ENCODE data around the gene KAT8. TPM values are rescaled to one million over a fixed set of nuclear protein-coding genes. Genes with fewer than 3 reads are reported as not detected.

The KAT8 gene
- total RNA-seq, 1 donor from 2014 or later = 49.7 TPM

GRCh38 chr16:31090540-31090939, 26.9 kb upstream of the KAT8 start:
- no peak for DNase-seq (ENCODE audit: low spot score)
- peaks cover 8% of the 10 kb centered on the region for H3K36me3 Mint-ChIP-seq (ENCODE audit: low read depth, unreplicated experiment)
- TF ChIP-seq CTCF (IDR thresholded peaks at IDR 0.05; ENCODE audit: unreplicated experiment) = no peak
- H3K27me3 Mint-ChIP-seq (ENCODE audit: unreplicated experiment) = peaks cover 31% of the 10 kb centered on the region
- peaks cover 8% of the 10 kb centered on the region for H3K4me1 Mint-ChIP-seq (ENCODE audit: unreplicated experiment)
- H3K27ac Mint-ChIP-seq (ENCODE audit: unreplicated experiment) = no peak overlapping the region
- H3K9me3 Mint-ChIP-seq (ENCODE audit: unreplicated experiment) = no peaks in the 10 kb centered on the region
- H3K4me3 Mint-ChIP-seq (ENCODE audit: unreplicated experiment) = peak overlapping the region; percentile 69

GRCh38 chr16:31092330-31092729, 25.1 kb upstream of the KAT8 start:
- peak overlapping the region; percentile 57 for H3K27ac Mint-ChIP-seq (ENCODE audit: unreplicated experiment)
- H3K4me1 Mint-ChIP-seq (ENCODE audit: unreplicated experiment) = peaks cover 11% of the 10 kb centered on the region
- H3K36me3 Mint-ChIP-seq (ENCODE audit: low read depth, unreplicated experiment) = peaks cover 10% of the 10 kb centered on the region
- TF ChIP-seq CTCF (IDR thresholded peaks at IDR 0.05; ENCODE audit: unreplicated experiment) = no peak
- H3K4me3 Mint-ChIP-seq (ENCODE audit: unreplicated experiment) = peak overlapping the region; percentile 37
- no peaks in the 10 kb centered on the region for H3K9me3 Mint-ChIP-seq (ENCODE audit: unreplicated experiment)
- DNase-seq (ENCODE audit: low spot score) = no peak
- H3K27me3 Mint-ChIP-seq (ENCODE audit: unreplicated experiment) = peaks cover 28% of the 10 kb centered on the region

GRCh38 chr16:31093132-31093703, 24.2 kb upstream of the KAT8 start:
- Mint-ChIP-seq H3K4me1 (ENCODE audit: unreplicated experiment) (peaks cover 11% of the 10 kb centered on the region), H3K27ac (ENCODE audit: unreplicated experiment) (no peak overlapping the region)
- DNase-seq (ENCODE audit: low spot score) = no peak

GRCh38 chr16:31094088-31094423, 23.4 kb upstream of the KAT8 start:
- Mint-ChIP-seq H3K27ac (ENCODE audit: unreplicated experiment) (peak overlapping the region; percentile 21), H3K9me3 (ENCODE audit: unreplicated experiment) (no peaks in the 10 kb centered on the region), H3K4me3 (ENCODE audit: unreplicated experiment) (peak overlapping the region; percentile 94), H3K27me3 (ENCODE audit: unreplicated experiment) (peaks cover 26% of the 10 kb centered on the region), H3K4me1 (ENCODE audit: unreplicated experiment) (peaks cover 11% of the 10 kb centered on the region), H3K36me3 (ENCODE audit: low read depth, unreplicated experiment) (peaks cover 10% of the 10 kb centered on the region)
- no peak for TF ChIP-seq CTCF (IDR thresholded peaks at IDR 0.05; ENCODE audit: unreplicated experiment)
- no peak for DNase-seq (ENCODE audit: low spot score)

More at GRCh38 chr16:31093132-31093703, 24.2 kb upstream of the KAT8 start:
- no peak for TF ChIP-seq CTCF (IDR thresholded peaks at IDR 0.05; ENCODE audit: unreplicated experiment)
- H3K36me3 Mint-ChIP-seq (ENCODE audit: low read depth, unreplicated experiment) = peaks cover 10% of the 10 kb centered on the region
- peak overlapping the region; percentile 37 for H3K4me3 Mint-ChIP-seq (ENCODE audit: unreplicated experiment)
- H3K27me3 Mint-ChIP-seq (ENCODE audit: unreplicated experiment) = peaks cover 26% of the 10 kb centered on the region
- no peaks in the 10 kb centered on the region for H3K9me3 Mint-ChIP-seq (ENCODE audit: unreplicated experiment)

DNA sequence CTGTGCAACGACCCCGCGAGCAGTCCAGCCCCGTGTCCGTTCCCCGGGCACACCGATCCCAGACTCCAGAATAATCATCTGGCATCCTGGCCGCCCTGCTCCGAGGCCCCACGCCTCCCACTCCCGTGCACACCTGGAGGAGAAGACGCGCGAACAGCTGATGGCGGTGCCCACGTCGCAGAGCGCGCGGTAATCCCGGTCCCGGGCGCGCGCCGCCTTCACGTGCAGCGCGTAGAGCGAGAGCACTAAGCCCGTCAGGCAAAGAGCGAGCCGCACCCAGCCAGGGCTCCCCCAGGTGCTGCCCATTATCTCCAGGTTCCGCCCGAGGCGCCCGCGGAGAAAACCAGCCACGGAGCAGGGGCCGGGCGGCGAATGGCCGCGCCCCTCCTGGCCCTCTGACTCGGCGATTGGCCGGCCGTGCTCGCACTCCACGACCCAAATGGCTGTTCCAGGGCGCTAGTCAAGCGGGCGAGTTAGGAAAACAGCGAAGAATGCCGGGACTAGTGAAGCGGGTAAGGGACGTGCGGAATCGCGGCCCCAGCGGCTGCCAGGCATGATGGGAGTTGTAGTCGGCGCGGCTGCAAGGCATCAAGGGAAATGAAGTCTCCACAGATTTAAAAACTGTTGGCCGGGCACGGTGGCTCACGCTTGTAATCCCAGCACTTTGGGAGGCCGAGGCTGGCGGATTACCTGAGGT, 22.9 kb upstream of the KAT8 start, which contains the start of gene VKORC1:
TSS of gene VKORC1 (minus strand) at position 374 of the 697 bp plus-strand sequence. CDS start at position 306, 68 bp downstream.
- DNase-seq (ENCODE audit: low spot score) = peak; percentile 85
- TF ChIP-seq CTCF (IDR thresholded peaks at IDR 0.05; ENCODE audit: unreplicated experiment) = no peak
- H3K4me1 Mint-ChIP-seq (ENCODE audit: unreplicated experiment) = peaks cover 11% of the 10 kb centered on the region
- no peaks in the 10 kb centered on the region for H3K9me3 Mint-ChIP-seq (ENCODE audit: unreplicated experiment)
- H3K27me3 Mint-ChIP-seq (ENCODE audit: unreplicated experiment) = peaks cover 26% of the 10 kb centered on the region
- peak within 1 kb of the TSS; percentile 68 for H3K27ac Mint-ChIP-seq (ENCODE audit: unreplicated experiment)
- H3K4me3 Mint-ChIP-seq (ENCODE audit: unreplicated experiment) = peak within 1 kb of the TSS; percentile 94
- peaks cover 8% of the 10 kb centered on the region for H3K36me3 Mint-ChIP-seq (ENCODE audit: low read depth, unreplicated experiment)

Data from endothelial cell (in vitro differentiated cells).